ENCODE results near the gene CIRBP. TPM values are rescaled to one million over a fixed set of nuclear protein-coding genes. Genes with fewer than 3 reads are reported as not detected.

CIRBP gene
- total and polyA plus RNA-seq, 2 of the 13 experiments (the other 11 are each of a cell fraction or from before 2014, with no cell fraction given), result 133 to 140 TPM

DNA sequence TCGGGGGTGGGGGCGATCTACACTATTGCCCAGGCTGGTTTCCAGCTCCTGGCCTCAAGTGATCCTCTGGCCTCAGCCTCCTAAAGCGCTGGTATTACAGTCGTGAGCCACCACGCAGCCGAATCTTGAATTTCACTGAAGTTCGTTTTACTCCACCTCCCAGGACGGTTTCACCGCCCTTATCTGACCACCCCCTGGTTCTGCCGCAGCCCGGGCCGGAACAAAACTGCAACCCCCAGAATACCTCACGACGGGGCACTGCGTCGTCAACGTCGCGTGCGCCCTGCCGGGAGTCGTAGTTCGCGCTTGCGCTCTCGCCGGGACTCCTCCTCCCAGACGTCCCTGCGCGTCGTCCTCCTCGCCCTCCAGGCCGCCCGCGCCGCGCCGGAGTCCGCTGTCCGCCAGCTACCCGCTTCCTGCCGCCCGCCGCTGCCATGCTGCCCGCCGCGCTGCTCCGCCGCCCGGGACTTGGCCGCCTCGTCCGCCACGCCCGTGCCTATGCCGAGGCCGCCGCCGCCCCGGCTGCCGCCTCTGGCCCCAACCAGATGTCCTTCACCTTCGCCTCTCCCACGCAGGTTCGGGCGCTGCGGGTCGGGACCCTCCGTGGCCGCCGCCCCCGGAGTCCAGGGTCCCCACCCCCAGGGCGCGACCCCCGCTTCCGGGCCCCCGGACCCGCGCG, 27.6 kb upstream of the CIRBP start, which contains the start of gene ATP5F1D (continued):
- TF ChIP-seq SOX13 (IDR thresholded peaks at IDR 0.05) (no peak), SOX13 (CRISPR knock-in tag; conservative IDR thresholded peaks at IDR 0.05 in 1 of 2, IDR thresholded peaks at IDR 0.05 in 1 of 2) (peak in 1 of 2 experiments; percentile 26; a peak in 1 of 4 replicates), THAP11 (CRISPR knock-in tag; IDR thresholded peaks at IDR 0.05) (peak; percentile 98), ZC3H4 (CRISPR knock-in tag; IDR thresholded peaks at IDR 0.05; ENCODE audit: borderline replicate concordance) (no peak), ZNF567 (CRISPR knock-in tag; IDR thresholded peaks at IDR 0.05; ENCODE audit: borderline replicate concordance) (no peak), ZNF780A (CRISPR knock-in tag; IDR thresholded peaks at IDR 0.05) (no peak), STAT5B (CRISPR knock-in tag; IDR thresholded peaks at IDR 0.05) (no peak), HNF4A (CRISPR knock-in tag; IDR thresholded peaks at IDR 0.05) (peak; percentile 22; the same call in 1 of the 2 replicates), ZNF451 (CRISPR knock-in tag; IDR thresholded peaks at IDR 0.05) (peak; percentile 77; the same call in 1 of the 2 replicates), ADNP (CRISPR knock-in tag; IDR thresholded peaks at IDR 0.05) (no peak), DMAP1 (CRISPR knock-in tag; IDR thresholded peaks at IDR 0.05) (0 out of 2 replicates have a peak, but pooled peaks have one; percentile 26), MNT (IDR thresholded peaks at IDR 0.05) (peak; percentile 32; the same call in 1 of the 2 replicates), ZBTB40 (IDR thresholded peaks at IDR 0.05) (no peak), ZBTB40 (CRISPR knock-in tag; IDR thresholded peaks at IDR 0.05) (no peak), JDP2 (CRISPR knock-in tag; IDR thresholded peaks at IDR 0.05; ENCODE audit: borderline replicate concordance) (no peak), ZSCAN25 (CRISPR knock-in tag; IDR thresholded peaks at IDR 0.05) (peak; percentile 67; the same call in 1 of the 2 replicates), ZNF619 (CRISPR knock-in tag; IDR thresholded peaks at IDR 0.05) (no peak), PITX1 (CRISPR knock-in tag; IDR thresholded peaks at IDR 0.05) (0 out of 2 replicates have a peak, but pooled peaks have one; percentile 33), ZNF616 (CRISPR knock-in tag; IDR thresholded peaks at IDR 0.05; ENCODE audit: low read depth) (no peak; the same call in 1 of the 2 replicates), CBX1 (IDR thresholded peaks at IDR 0.05; ENCODE audit: low read depth) (no peak)
- TF ChIP-seq, protein P1, sequence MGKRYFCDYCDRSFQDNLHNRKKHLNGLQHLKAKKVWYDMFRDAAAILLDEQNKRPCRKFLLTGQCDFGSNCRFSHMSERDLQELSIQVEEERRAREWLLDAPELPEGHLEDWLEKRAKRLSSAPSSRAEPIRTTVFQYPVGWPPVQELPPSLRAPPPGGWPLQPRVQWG (CRISPR knock-in tag; IDR thresholded peaks at IDR 0.05; ENCODE audit: borderline replicate concordance, low read depth), result no peak

Data from HepG2 (cell line).